ENCODE results near the gene GAA. TPM values are rescaled to one million over a fixed set of nuclear protein-coding genes. Genes with fewer than 3 reads are reported as not detected.

GAA gene
- polyA plus RNA-seq, 1 experiment = 5.7 TPM

GRCh38 chr17:80116276-80116920 lies 15.0 kb downstream of the GAA start:
- no peak overlapping the region for H3K4me3 ChIP-seq (ENCODE audit: low read depth, low read length)
- POLR2A ChIA-PET = no interaction called here
- CTCF ChIA-PET = interaction anchor here (1.2 to 2.0 kb wide), 3 partner anchors 9 to 26 kb away, joined by 3 to 7 read pairs (median 3); partner anchors contain the start of gene GAA
- no peak for TF ChIP-seq CTCF (IDR thresholded peaks at IDR 0.05; ENCODE audit: insufficient read depth, low read depth, low read length)
- no peak for DNase-seq (ENCODE audit: low read depth)
- H3K36me3 ChIP-seq (ENCODE audit: control insufficient read depth, insufficient read depth, low read length) = no peaks in the 10 kb centered on the region; the same call in none of the 2 replicates
- H3K27me3 ChIP-seq (ENCODE audit: control insufficient read depth, insufficient read depth, low read length) = no peaks in the 10 kb centered on the region

- ChIA-PET CTCF (interaction anchor here (1.6 to 2.0 kb wide), 2 partner anchors 15 to 26 kb away, joined by 3 to 7 read pairs; partner anchors contain the start of gene GAA), POLR2A (no interaction called here)
- H3K36me3 ChIP-seq (ENCODE audit: control insufficient read depth, insufficient read depth, low read length) = no peaks in the 10 kb centered on the region; the same call in none of the 2 replicates
- DNase-seq (ENCODE audit: low read depth) = no peak
- H3K4me3 ChIP-seq (ENCODE audit: low read depth, low read length) = no peak overlapping the region
- no peaks in the 10 kb centered on the region for H3K27me3 ChIP-seq (ENCODE audit: control insufficient read depth, insufficient read depth, low read length)
- no peak for TF ChIP-seq CTCF (IDR thresholded peaks at IDR 0.05; ENCODE audit: insufficient read depth, low read depth, low read length)
Measured at GRCh38 chr17:80116921-80117380, 15.6 kb downstream of the GAA start.

- Histone ChIP-seq H3K4me3 (ENCODE audit: low read depth, low read length) (no peak overlapping the region), H3K36me3 (ENCODE audit: control insufficient read depth, insufficient read depth, low read length) (no peaks in the 10 kb centered on the region; the same call in none of the 2 replicates), H3K27me3 (ENCODE audit: control insufficient read depth, insufficient read depth, low read length) (no peaks in the 10 kb centered on the region)
- DNase-seq (ENCODE audit: low read depth) = no peak
- ChIA-PET CTCF (interaction anchor here (1.3 kb wide), 1 partner anchor 16 kb away, joined by 6 read pairs; the partner anchor contains the start of gene GAA), POLR2A (no interaction called here)
- no peak for TF ChIP-seq CTCF (IDR thresholded peaks at IDR 0.05; ENCODE audit: insufficient read depth, low read depth, low read length)
Measured at GRCh38 chr17:80117491-80118401, 16.4 kb downstream of the GAA start.

- no peak overlapping the region for H3K4me3 ChIP-seq (ENCODE audit: low read depth, low read length)
- CTCF ChIA-PET = interaction anchor here (1.3 to 1.4 kb wide), 2 partner anchors 17 to 37 kb away, joined by 3 to 6 read pairs; partner anchors contain the start of gene GAA
- H3K27me3 ChIP-seq (ENCODE audit: control insufficient read depth, insufficient read depth, low read length) = no peaks in the 10 kb centered on the region
- no peaks in the 10 kb centered on the region; the same call in none of the 2 replicates for H3K36me3 ChIP-seq (ENCODE audit: control insufficient read depth, insufficient read depth, low read length)
- no peak for TF ChIP-seq CTCF (IDR thresholded peaks at IDR 0.05; ENCODE audit: insufficient read depth, low read depth, low read length)
- POLR2A ChIA-PET = no interaction called here
- no peak for DNase-seq (ENCODE audit: low read depth)
Measured at GRCh38 chr17:80118601-80119270, 17.4 kb downstream of the GAA start.
